Glutamatergic neuron (in vitro differentiated cells): ENCODE measurements around the gene RERG. TPM values are rescaled to one million over a fixed set of nuclear protein-coding genes. Genes with fewer than 3 reads are reported as not detected.

Source experiments
- DNase-seq: peaks from one replicate; pipeline ENCODE4 v3.0.0; 2022
- H3K27ac Mint-ChIP-seq: one replicate; pipeline ENCODE4 v1.8.0; 2020; ENCODE audit warnings: mild to moderate bottlenecking, mixed read lengths, inconsistent platforms; ENCODE audit not compliant: unreplicated experiment
- H3K27me3 Mint-ChIP-seq: one replicate; pipeline ENCODE4 v1.8.0; 2020; ENCODE audit warnings: mild to moderate bottlenecking, moderate library complexity, mixed read lengths, inconsistent platforms; ENCODE audit not compliant: unreplicated experiment
- H3K36me3 Mint-ChIP-seq: one replicate; pipeline ENCODE4 v1.8.0; 2020; ENCODE audit warnings: mild to moderate bottlenecking, mixed read lengths, inconsistent platforms; ENCODE audit not compliant: unreplicated experiment
- H3K4me1 Mint-ChIP-seq: one replicate; pipeline ENCODE4 v1.8.0; 2020; ENCODE audit warnings: mild to moderate bottlenecking, low read depth, mixed read lengths, inconsistent platforms; ENCODE audit not compliant: unreplicated experiment
- H3K4me3 Mint-ChIP-seq: one replicate; pipeline ENCODE4 v1.8.0; 2020; ENCODE audit warnings: mild to moderate bottlenecking, mixed read lengths, inconsistent platforms; ENCODE audit not compliant: unreplicated experiment
- H3K9me3 Mint-ChIP-seq: one replicate; pipeline ENCODE4 v1.8.0; 2020; ENCODE audit warnings: mild to moderate bottlenecking, moderate library complexity, mixed read lengths, inconsistent platforms; ENCODE audit not compliant: unreplicated experiment
- CTCF ChIP-seq: fragments of 200-600 bp; sonication (generic); IDR thresholded peaks from one replicate; pipeline ENCODE4 v1.5.0; 2021; ENCODE audit not compliant: partially characterized antibody, unreplicated experiment
- total RNA-seq: library from RNA; stranded (reverse); fragmentation: NEBNext Ultra II Directional; extraction: Animal tissue kit (Norgen Biotek cat#: 25700); gene quantifications from one replicate; pipeline ENCODE4 v1.2.1, GENCODE V29; 2021; ENCODE audit not compliant: unreplicated experiment

Gene RERG
- total RNA-seq, 1 donor from 2014 or later: not detected

- peaks cover 13% of the 10 kb centered on the region for H3K4me1 Mint-ChIP-seq
- H3K27me3 Mint-ChIP-seq: peaks cover 9% of the 10 kb centered on the region
- peaks cover 4% of the 10 kb centered on the region for H3K36me3 Mint-ChIP-seq
- H3K27ac Mint-ChIP-seq: no peak overlapping the region
- H3K4me3 Mint-ChIP-seq: no peak overlapping the region
- peaks cover 6% of the 10 kb centered on the region for H3K9me3 Mint-ChIP-seq
- no peak for TF ChIP-seq CTCF
- no peak for DNase-seq
Measured at GRCh38 chr12:15173142-15173541, 48.1 kb downstream of the RERG start.

GRCh38 chr12:15172060-15172822 is 49.0 kb downstream of the RERG start:
- Mint-ChIP-seq H3K27me3 (peaks cover 9% of the 10 kb centered on the region), H3K36me3 (peaks cover 4% of the 10 kb centered on the region), H3K4me1 (peaks cover 13% of the 10 kb centered on the region), H3K4me3 (no peak overlapping the region), H3K27ac (no peak overlapping the region), H3K9me3 (peaks cover 6% of the 10 kb centered on the region)
- no peak for DNase-seq
- TF ChIP-seq CTCF: peak; percentile 58

DNA sequence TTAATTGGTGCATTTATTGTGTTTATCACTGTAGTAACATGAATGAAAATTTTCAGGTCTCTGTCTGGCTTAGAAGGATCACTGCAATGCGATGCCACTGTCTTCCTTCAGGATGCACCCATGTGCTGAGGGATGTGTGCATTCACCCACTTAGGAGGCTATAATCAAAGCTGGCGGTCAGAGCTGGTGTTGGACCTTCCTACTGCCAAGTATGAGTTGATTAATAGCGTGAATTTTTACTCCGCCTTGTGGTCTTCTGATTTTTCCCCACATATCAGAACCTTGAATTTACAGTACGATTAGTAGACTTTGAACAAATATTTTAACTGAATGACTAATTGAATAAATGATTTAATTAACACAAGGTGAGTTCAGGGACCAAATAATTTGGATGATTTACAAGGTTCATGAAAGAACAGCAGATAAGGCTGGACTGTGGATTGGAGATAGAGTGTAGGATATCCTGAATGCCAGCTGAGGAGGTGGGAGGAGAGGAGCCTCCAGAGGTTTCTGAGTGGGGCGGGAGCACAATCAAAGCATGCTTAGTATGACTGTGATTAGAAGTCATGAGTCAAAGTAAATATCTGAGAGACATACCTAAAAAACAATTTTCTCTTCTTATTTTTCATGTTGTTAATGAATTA is 50.1 kb downstream of the RERG start:
- Mint-ChIP-seq H3K4me1 (peaks cover 13% of the 10 kb centered on the region), H3K27ac (no peak overlapping the region), H3K36me3 (peaks cover 4% of the 10 kb centered on the region), H3K9me3 (peaks cover 6% of the 10 kb centered on the region), H3K4me3 (no peak overlapping the region), H3K27me3 (peaks cover 9% of the 10 kb centered on the region)
- TF ChIP-seq CTCF: no peak
- DNase-seq: no peak

- H3K4me3 Mint-ChIP-seq: no peak overlapping the region
- no peak overlapping the region for H3K27ac Mint-ChIP-seq
- TF ChIP-seq CTCF: no peak
- no peak for DNase-seq
- H3K36me3 Mint-ChIP-seq: peaks cover 4% of the 10 kb centered on the region
- H3K4me1 Mint-ChIP-seq: peaks cover 6% of the 10 kb centered on the region
- H3K9me3 Mint-ChIP-seq: peaks cover 2% of the 10 kb centered on the region
- H3K27me3 Mint-ChIP-seq: peaks cover 6% of the 10 kb centered on the region
Measured at GRCh38 chr12:15168026-15168678, 53.1 kb downstream of the RERG start.
